Left ventricle myocardium inferior (tissue), 1 donor: ENCODE data around the gene PTPRN2. TPM values are rescaled to one million over a fixed set of nuclear protein-coding genes. Genes with fewer than 3 reads are reported as not detected.

ENCODE experiments used
- DNase-seq: peaks from one replicate; pipeline ENCODE4 v3.0.0-alpha.2; 2020
- H3K27ac ChIP-seq: fragments of 200-600 bp; replicated peaks from 2 replicates; pipeline ENCODE4 v1.8.0; 2021
- H3K27me3 ChIP-seq: fragments of 200-600 bp; 2 replicates; pipeline ENCODE4 v1.8.0; 2021; ENCODE audit warnings: low read depth
- H3K36me3 ChIP-seq: fragments of 200-600 bp; 2 replicates; pipeline ENCODE4 v1.8.0; 2021
- H3K4me1 ChIP-seq: fragments of 200-600 bp; 2 replicates; pipeline ENCODE4 v1.8.0; 2021
- H3K4me3 ChIP-seq: fragments of 200-600 bp; 2 replicates; pipeline ENCODE4 v1.8.0; 2021; ENCODE audit warnings: mild to moderate bottlenecking, moderate library complexity
- H3K9me3 ChIP-seq: fragments of 200-600 bp; replicated peaks from 2 replicates; pipeline ENCODE4 v1.8.0; 2021
- intact Hi-C: fragments of 100-400 bp; cut with micrococcal nuclease; formaldehyde crosslinking; loops from one replicate; pipeline ENCODE4 v1.11.0; 2022
- total RNA-seq: library from RNA; stranded (reverse); fragmentation: NEBNext Ultra II Directional; extraction: Animal tissue kit (Norgen Biotek cat#: 25700); gene quantifications from one replicate; pipeline ENCODE4 v1.2.1, GENCODE V29; 2021
- TF ChIP-seq, protein P1 (sequence below): fragments of 200-600 bp; IDR thresholded peaks from 2 replicates; pipeline ENCODE4 v1.8.0; 2021; ENCODE audit warnings: antibody characterized with exemption, mild to moderate bottlenecking, borderline replicate concordance
- donor health status: DM: no; HTN: yes; CAD: no; lungs with severe emphysema.

PTPRN2 gene
- total RNA-seq, 1 donor from 2014 or later: 1.3 TPM

- DNase-seq: no peak
- H3K4me3 ChIP-seq: no peak overlapping the region
- intact Hi-C loops: no loop called here
- H3K36me3 ChIP-seq: no peaks in the 10 kb centered on the region
- peaks cover 51% of the 10 kb centered on the region for H3K27me3 ChIP-seq
- no peaks in the 10 kb centered on the region for H3K9me3 ChIP-seq
- H3K27ac ChIP-seq: no peak overlapping the region
- H3K4me1 ChIP-seq: no peaks in the 10 kb centered on the region
- TF ChIP-seq, protein P1, sequence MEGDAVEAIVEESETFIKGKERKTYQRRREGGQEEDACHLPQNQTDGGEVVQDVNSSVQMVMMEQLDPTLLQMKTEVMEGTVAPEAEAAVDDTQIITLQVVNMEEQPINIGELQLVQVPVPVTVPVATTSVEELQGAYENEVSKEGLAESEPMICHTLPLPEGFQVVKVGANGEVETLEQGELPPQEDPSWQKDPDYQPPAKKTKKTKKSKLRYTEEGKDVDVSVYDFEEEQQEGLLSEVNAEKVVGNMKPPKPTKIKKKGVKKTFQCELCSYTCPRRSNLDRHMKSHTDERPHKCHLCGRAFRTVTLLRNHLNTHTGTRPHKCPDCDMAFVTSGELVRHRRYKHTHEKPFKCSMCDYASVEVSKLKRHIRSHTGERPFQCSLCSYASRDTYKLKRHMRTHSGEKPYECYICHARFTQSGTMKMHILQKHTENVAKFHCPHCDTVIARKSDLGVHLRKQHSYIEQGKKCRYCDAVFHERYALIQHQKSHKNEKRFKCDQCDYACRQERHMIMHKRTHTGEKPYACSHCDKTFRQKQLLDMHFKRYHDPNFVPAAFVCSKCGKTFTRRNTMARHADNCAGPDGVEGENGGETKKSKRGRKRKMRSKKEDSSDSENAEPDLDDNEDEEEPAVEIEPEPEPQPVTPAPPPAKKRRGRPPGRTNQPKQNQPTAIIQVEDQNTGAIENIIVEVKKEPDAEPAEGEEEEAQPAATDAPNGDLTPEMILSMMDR: no peak
These were observed 874.9 kb downstream of the PTPRN2 start for GRCh38 chr7:157712666-157713235.

GRCh38 chr7:157711353-157711888 lies 876.2 kb downstream of the PTPRN2 start:
- H3K27me3 ChIP-seq: peaks cover 63% of the 10 kb centered on the region

DNA sequence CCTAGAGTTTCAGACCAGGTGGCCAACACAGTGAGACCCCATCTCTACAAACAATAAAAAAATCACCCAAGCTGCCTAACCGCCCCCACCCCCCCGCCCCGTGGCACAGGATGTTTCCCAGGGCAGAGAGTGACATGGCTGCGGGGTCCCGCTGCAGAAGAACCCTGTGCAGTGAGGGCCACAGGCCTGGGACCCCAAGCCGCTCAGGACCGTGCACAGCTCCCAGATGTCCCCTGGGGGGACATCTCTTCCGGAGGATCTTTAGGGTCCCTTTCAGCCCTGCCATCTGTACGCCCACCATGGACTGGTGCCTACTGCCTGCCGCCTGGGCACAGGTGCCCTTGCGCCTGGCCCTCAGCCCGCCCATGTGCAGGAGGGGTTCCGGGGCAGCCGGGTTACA lies 877.2 kb downstream of the PTPRN2 start:
- TF ChIP-seq, protein P1: no peak
- intact Hi-C loops: no loop called here
- H3K9me3 ChIP-seq: no peaks in the 10 kb centered on the region

More at GRCh38 chr7:157711353-157711888, 876.2 kb downstream of the PTPRN2 start:
- intact Hi-C loops: no loop called here
- Histone ChIP-seq H3K27ac (no peak overlapping the region), H3K9me3 (no peaks in the 10 kb centered on the region), H3K4me1 (no peaks in the 10 kb centered on the region), H3K4me3 (no peak overlapping the region), H3K36me3 (no peaks in the 10 kb centered on the region)
- TF ChIP-seq, protein P1: no peak
- DNase-seq: no peak

GRCh38 chr7:157709531-157710251 lies 877.9 kb downstream of the PTPRN2 start:
- TF ChIP-seq, protein P1: no peak
- no peaks in the 10 kb centered on the region for H3K9me3 ChIP-seq
- intact Hi-C loops: no loop called here
- DNase-seq: no peak
- H3K4me3 ChIP-seq: no peak overlapping the region
- peaks cover 73% of the 10 kb centered on the region for H3K27me3 ChIP-seq
- H3K36me3 ChIP-seq: no peaks in the 10 kb centered on the region
- no peak overlapping the region for H3K27ac ChIP-seq
- no peaks in the 10 kb centered on the region for H3K4me1 ChIP-seq

More for the DNA sequence above, 877.2 kb downstream of the PTPRN2 start:
- Histone ChIP-seq H3K4me1 (no peaks in the 10 kb centered on the region), H3K36me3 (no peaks in the 10 kb centered on the region), H3K27ac (no peak overlapping the region), H3K27me3 (peaks cover 73% of the 10 kb centered on the region), H3K4me3 (no peak overlapping the region)
- DNase-seq: no peak

DNA sequence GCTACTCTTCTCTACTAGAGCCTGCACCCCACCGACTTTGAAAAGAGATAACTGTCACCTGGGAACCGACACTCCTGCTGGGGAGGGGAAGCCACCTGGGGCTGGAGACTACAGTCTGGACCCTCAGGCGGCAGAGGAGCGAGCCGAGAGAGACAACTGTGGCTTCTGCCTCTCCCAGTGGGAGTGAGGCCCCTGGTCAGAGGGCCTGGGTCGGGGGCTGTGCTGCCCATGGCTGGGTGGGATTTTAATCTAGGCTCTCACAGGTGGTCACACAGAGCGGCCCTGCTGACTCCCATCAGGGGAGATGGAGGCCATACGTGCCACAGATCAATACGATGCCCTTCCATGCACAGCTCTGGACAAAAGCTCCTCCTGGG lies 878.7 kb downstream of the PTPRN2 start:
- Histone ChIP-seq H3K4me3 (no peak overlapping the region), H3K27ac (no peak overlapping the region), H3K36me3 (no peaks in the 10 kb centered on the region), H3K9me3 (no peaks in the 10 kb centered on the region), H3K4me1 (no peaks in the 10 kb centered on the region), H3K27me3 (peaks cover 75% of the 10 kb centered on the region)
- DNase-seq: no peak
- intact Hi-C loops: no loop called here
- TF ChIP-seq, protein P1: no peak
